Naive thymus-derived CD4-positive, alpha-beta T cell (primary cell): ENCODE measurements around the gene SLC16A2. TPM values are rescaled to one million over a fixed set of nuclear protein-coding genes. Genes with fewer than 3 reads are reported as not detected.
"Not testable (repeated sequence)": the region's sequence is repeated elsewhere in the genome, so short reads cannot be mapped to it uniquely, and the experiment has no call there.

ENCODE experiments used
- ATAC-seq: fragments of 150-1000 bp; cut with Tn5 transposase; 2 replicates; pipeline ENCODE4 v1.10.0; 2021; ENCODE audit warnings: mild to moderate bottlenecking, moderate library complexity
- CTCF ChIA-PET: fragments of 350-600 bp; sonication (Branson Sonifier 250); formaldehyde crosslinking; loops from one replicate; lab custom pipeline; 2021; ENCODE audit warnings: antibody characterized with exemption; lab: Charles Lee
- POLR2A ChIA-PET: fragments of 350-600 bp; sonication (Branson Sonifier 250); formaldehyde crosslinking; loops from one replicate; lab custom pipeline; 2021; ENCODE audit warnings: antibody characterized with exemption, inconsistent platforms; lab: Charles Lee
- DNase-seq, 9 donors: peaks; one replicate each; pipeline versions ENCODE4 v3.0.0 to v3.0.0-alpha.2; 2020 to 2022; ENCODE audit warnings: mixed read lengths in 1 of 9
- H3K27ac ChIP-seq: one replicate; pipeline ENCODE4 v1.7.0; 2013; ENCODE audit warnings: mild to moderate bottlenecking, low read depth, low read length, moderate library complexity
- H3K27me3 ChIP-seq, 2 donors: one replicate each; pipeline ENCODE4 v1.7.0; 2013; ENCODE audit warnings: low read length in 2 of 2, mild to moderate bottlenecking in 2 of 2, moderate library complexity in 2 of 2; ENCODE audit not compliant: control insufficient read depth in 2 of 2, insufficient read depth in 2 of 2
- H3K36me3 ChIP-seq, 3 experiments: 1 replicate in 2 of 3; 2 replicates in 1 of 3; pipeline ENCODE4 v1.7.0; 2013; ENCODE audit warnings: low read length in 3 of 3, mild to moderate bottlenecking in 3 of 3, moderate library complexity in 1 of 3; ENCODE audit not compliant: insufficient read depth in 3 of 3, control insufficient read depth in 2 of 3
- H3K4me1 ChIP-seq, 2 donors: one replicate each; pipeline ENCODE4 v1.7.0; 2013; ENCODE audit warnings: low read length in 2 of 2, mild to moderate bottlenecking in 2 of 2, moderate library complexity in 1 of 2; ENCODE audit not compliant: control insufficient read depth in 2 of 2, insufficient read depth in 2 of 2
- H3K4me3 ChIP-seq: 2 replicates; pipeline ENCODE4 v1.7.0; 2013; ENCODE audit warnings: mild to moderate bottlenecking, low read length
- H3K9me3 ChIP-seq, 3 experiments: 1 replicate in 2 of 3; 2 replicates in 1 of 3; pipeline ENCODE4 v1.7.0; 2013; ENCODE audit warnings: low read length in 3 of 3; ENCODE audit not compliant: control insufficient read depth in 2 of 3
- H3K27ac Mint-ChIP-seq, 9 donors: one replicate each; pipeline ENCODE4 v1.8.0; 2020 to 2022; ENCODE audit warnings: mixed read lengths in 9 of 9, mild to moderate bottlenecking in 8 of 9, moderate library complexity in 5 of 9, inconsistent platforms in 2 of 9
- H3K27me3 Mint-ChIP-seq, 5 donors: one replicate each; pipeline ENCODE4 v1.8.0; 2021 to 2022; ENCODE audit warnings: mixed read lengths in 5 of 5, mild to moderate bottlenecking in 1 of 5
- H3K36me3 Mint-ChIP-seq, 5 donors: one replicate each; pipeline ENCODE4 v1.8.0; 2020 to 2022; ENCODE audit warnings: mixed read lengths in 5 of 5, mild to moderate bottlenecking in 3 of 5, inconsistent platforms in 1 of 5
- H3K4me1 Mint-ChIP-seq, 7 donors: one replicate each; pipeline ENCODE4 v1.8.0; 2020 to 2022; ENCODE audit warnings: mixed read lengths in 7 of 7, mild to moderate bottlenecking in 3 of 7, inconsistent platforms in 1 of 7
- H3K4me3 Mint-ChIP-seq, 10 donors: one replicate each; pipeline ENCODE4 v1.8.0; 2020 to 2022; ENCODE audit warnings: mild to moderate bottlenecking in 10 of 10, mixed read lengths in 10 of 10, moderate library complexity in 6 of 10, inconsistent platforms in 2 of 10
- H3K9me3 Mint-ChIP-seq, 11 donors: one replicate each; pipeline ENCODE4 v1.8.0; 2020 to 2022; ENCODE audit warnings: mixed read lengths in 11 of 11, mild to moderate bottlenecking in 4 of 11, inconsistent platforms in 1 of 11, moderate library complexity in 1 of 11
- intact Hi-C, 2 donors: fragments of 100-400 bp; cut with micrococcal nuclease; formaldehyde crosslinking; loops; one replicate each; pipeline ENCODE4 v1.15.1; 2023
- polyA plus RNA-seq, 2 donors: library from polyadenylated mRNA; unstranded; fragments of 300-500 nt; fragmentation: Illumina TruSeq; gene quantifications; one replicate each; pipeline ENCODE4 v1.2.3, GENCODE V29; 2021
- total RNA-seq, 6 experiments: library from RNA in 5 of 6; stranded (reverse) in 5 of 6; gene quantifications; 1 replicate in 5 of 6; 2 replicates in 1 of 6; pipeline ENCODE4 v1.2.3 and lab custom pipeline; 2021 to 2026

Gene SLC16A2
- total and polyA plus RNA-seq, 7 experiments from 2014 or later: 0.24 to 0.38 (median 0.38) TPM; not detected in 2

DNA sequence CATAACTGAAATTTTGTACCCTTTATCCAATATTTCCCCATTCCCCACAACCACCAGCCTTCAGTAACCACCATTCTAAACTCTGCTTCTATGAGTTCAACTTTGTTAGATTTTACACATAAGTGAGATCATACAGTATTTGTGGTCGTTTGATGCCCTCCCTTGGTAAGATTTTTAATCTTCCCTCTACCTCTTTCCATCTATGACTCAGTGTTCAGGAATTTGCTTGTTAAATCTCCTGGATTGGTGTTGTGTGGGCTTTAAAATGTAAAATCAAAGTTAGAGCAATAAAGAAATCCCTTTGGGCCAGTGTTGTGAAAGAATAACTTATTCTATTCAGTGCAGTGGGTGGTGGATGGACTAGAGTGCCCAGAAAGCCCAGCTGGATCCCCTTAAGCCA, 37.4 kb downstream of the SLC16A2 start:
- intact Hi-C loops: no loop called here
- Mint-ChIP-seq H3K36me3 (no peaks in the 10 kb centered on the region), H3K27me3 (peaks cover 0 to 7% (median 0%) of the 10 kb centered on the region in 5 donors), H3K9me3 (peaks cover 0 to 3% (median 0%) of the 10 kb centered on the region in 11 donors), H3K4me3 (no peak overlapping the region), H3K27ac (no peak overlapping the region), H3K4me1 (peaks cover 0 to 1% (median 0%) of the 10 kb centered on the region in 7 donors)
- Histone ChIP-seq H3K27me3 (no peaks in the 10 kb centered on the region), H3K27ac (no peak overlapping the region), H3K4me1 (no peaks in the 10 kb centered on the region), H3K36me3 (no peaks in the 10 kb centered on the region), H3K4me3 (no peak overlapping the region), H3K9me3 (no peaks in the 10 kb centered on the region)
- DNase-seq: no peak
- ATAC-seq: no peak
- POLR2A ChIA-PET: no interaction called here
- CTCF ChIA-PET: no interaction called here

DNA sequence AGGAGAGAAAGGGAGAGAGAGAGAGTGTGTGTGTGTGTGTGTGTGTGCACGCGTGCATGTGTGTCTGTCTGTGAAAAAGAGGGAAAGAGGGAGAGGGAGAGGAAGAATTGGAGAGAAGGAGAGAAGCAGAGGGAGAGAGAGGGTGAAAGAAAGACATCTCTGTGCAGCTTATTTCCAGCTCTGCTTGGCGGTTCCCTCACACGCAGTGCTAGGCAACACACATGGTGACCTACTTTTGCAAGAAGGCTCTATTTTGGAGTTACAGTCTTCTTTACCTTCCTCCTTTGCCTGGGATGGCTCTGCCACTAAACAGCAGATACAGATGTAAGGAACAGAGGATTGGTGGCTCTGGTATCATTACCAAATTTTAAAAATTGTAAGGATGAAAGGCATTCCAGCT, 40.1 kb downstream of the SLC16A2 start:
- Histone ChIP-seq H3K36me3 (no peaks in the 10 kb centered on the region), H3K27me3 (no peaks in the 10 kb centered on the region), H3K9me3 (no peaks in the 10 kb centered on the region), H3K27ac (no peak overlapping the region), H3K4me3 (no peak overlapping the region), H3K4me1 (no peaks in the 10 kb centered on the region)
- H3K4me3 Mint-ChIP-seq: no peak overlapping the region
- H3K9me3 Mint-ChIP-seq: no peaks in the 10 kb centered on the region
- H3K4me1 Mint-ChIP-seq: peaks cover 0 to 1% (median 0%) of the 10 kb centered on the region in 7 donors
- H3K27me3 Mint-ChIP-seq: no peaks in the 10 kb centered on the region
- H3K36me3 Mint-ChIP-seq: no peaks in the 10 kb centered on the region
- DNase-seq (no peak), ATAC-seq (no peak)
- H3K27ac Mint-ChIP-seq: peak overlapping the region in 1 of 9 donors; percentile 15
- ChIA-PET CTCF (no interaction called here), POLR2A (interaction anchor here (0.7 to 1.0 kb wide), 2 partner anchors 13 to 77 kb away, joined by 3 to 7 read pairs; no protein-coding TSS in a partner anchor)
- intact Hi-C loops: no loop called here

- peaks cover 0 to 3% (median 0%) of the 10 kb centered on the region in 5 donors for H3K27me3 Mint-ChIP-seq
- Histone ChIP-seq H3K9me3 (no peaks in the 10 kb centered on the region), H3K27ac (no peak overlapping the region), H3K4me1 (no peaks in the 10 kb centered on the region), H3K27me3 (no peaks in the 10 kb centered on the region), H3K36me3 (no peaks in the 10 kb centered on the region), H3K4me3 (no peak overlapping the region)
- H3K36me3 Mint-ChIP-seq: no peaks in the 10 kb centered on the region
- ChIA-PET CTCF (no interaction called here), POLR2A (no interaction called here)
- peaks cover 0 to 1% (median 0%) of the 10 kb centered on the region in 7 donors for H3K4me1 Mint-ChIP-seq
- no peak overlapping the region for H3K4me3 Mint-ChIP-seq
- no peak for DNase-seq
- intact Hi-C loops: no loop called here
- ATAC-seq: no peak
- no peak overlapping the region for H3K27ac Mint-ChIP-seq
- no peaks in the 10 kb centered on the region for H3K9me3 Mint-ChIP-seq
Measured at GRCh38 chrX:74464722-74465121, 43.4 kb downstream of the SLC16A2 start.

- CTCF ChIA-PET: no interaction called here
- no peaks in the 10 kb centered on the region for H3K4me1 ChIP-seq
- Mint-ChIP-seq H3K4me3 (no peak overlapping the region), H3K4me1 (peaks cover 0 to 1% (median 0%) of the 10 kb centered on the region in 7 donors), H3K27me3 (peaks cover 0 to 3% (median 0%) of the 10 kb centered on the region in 5 donors), H3K27ac (no peak overlapping the region), H3K9me3 (peaks cover 0 to 1% (median 0%) of the 10 kb centered on the region in 11 donors), H3K36me3 (no peaks in the 10 kb centered on the region)
- no peak overlapping the region for H3K27ac ChIP-seq
- ATAC-seq: no peak
- no peaks in the 10 kb centered on the region for H3K27me3 ChIP-seq
- no peaks in the 10 kb centered on the region for H3K36me3 ChIP-seq
- POLR2A ChIA-PET: no interaction called here
- intact Hi-C loops: no loop called here
- no peak overlapping the region for H3K4me3 ChIP-seq
- no peaks in the 10 kb centered on the region for H3K9me3 ChIP-seq
- DNase-seq: no peak
Measured at GRCh38 chrX:74465424-74465823, 44.1 kb downstream of the SLC16A2 start.

- ChIA-PET CTCF (no interaction called here), POLR2A (no interaction called here)
- DNase-seq (no peak), ATAC-seq (no peak)
- intact Hi-C loops: no loop called here
- Histone ChIP-seq H3K27me3 (no peaks in the 10 kb centered on the region), H3K27ac (no peak overlapping the region), H3K4me1 (no peaks in the 10 kb centered on the region), H3K36me3 (no peaks in the 10 kb centered on the region), H3K4me3 (no peak overlapping the region), H3K9me3 (no peaks in the 10 kb centered on the region)
- no peak overlapping the region for H3K4me3 Mint-ChIP-seq
- H3K36me3 Mint-ChIP-seq: no peaks in the 10 kb centered on the region
- peaks cover 0 to 1% (median 0%) of the 10 kb centered on the region in 11 donors for H3K9me3 Mint-ChIP-seq
- H3K27ac Mint-ChIP-seq: no peak overlapping the region
- H3K4me1 Mint-ChIP-seq: no peaks in the 10 kb centered on the region
- H3K27me3 Mint-ChIP-seq: peaks cover 0 to 3% (median 0%) of the 10 kb centered on the region in 5 donors
Measured at GRCh38 chrX:74467656-74468055, 46.4 kb downstream of the SLC16A2 start.

- H3K4me3 Mint-ChIP-seq, POLR2A ChIA-PET, ATAC-seq, H3K9me3 ChIP-seq, H3K4me1 ChIP-seq, H3K27ac Mint-ChIP-seq, intact Hi-C loops, CTCF ChIA-PET, H3K27me3 ChIP-seq, H3K27ac ChIP-seq, H3K36me3 ChIP-seq, H3K36me3 Mint-ChIP-seq, H3K9me3 Mint-ChIP-seq, H3K4me3 ChIP-seq, DNase-seq, H3K27me3 Mint-ChIP-seq, H3K4me1 Mint-ChIP-seq: not testable (repeated sequence)
Measured at GRCh38 chrX:74473116-74473515, 51.8 kb downstream of the SLC16A2 start.

GRCh38 chrX:74490247-74490646, 69.0 kb downstream of the SLC16A2 start:
- ChIA-PET CTCF (no interaction called here), POLR2A (no interaction called here)
- H3K36me3 ChIP-seq: no peaks in the 10 kb centered on the region
- Mint-ChIP-seq H3K9me3 (no peaks in the 10 kb centered on the region), H3K27me3 (no peaks in the 10 kb centered on the region), H3K4me3 (no peak overlapping the region), H3K4me1 (no peaks in the 10 kb centered on the region), H3K36me3 (no peaks in the 10 kb centered on the region), H3K27ac (no peak overlapping the region)
- no peaks in the 10 kb centered on the region for H3K9me3 ChIP-seq
- no peak overlapping the region for H3K4me3 ChIP-seq
- H3K4me1 ChIP-seq: no peaks in the 10 kb centered on the region
- no peak for ATAC-seq
- no peaks in the 10 kb centered on the region for H3K27me3 ChIP-seq
- H3K27ac ChIP-seq: no peak overlapping the region
- intact Hi-C loops: loop anchor here in 1 of 2 donors (5.0 kb wide), 1 partner anchor 1112 kb away; no protein-coding TSS in a partner anchor
- DNase-seq: no peak
